Glomerular endothelial cell (primary cell): ENCODE measurements around the gene LEP. TPM values are rescaled to one million over a fixed set of nuclear protein-coding genes. Genes with fewer than 3 reads are reported as not detected.
"Not testable (repeated sequence)": the region's sequence is repeated elsewhere in the genome, so short reads cannot be mapped to it uniquely, and the experiment has no call there.

ENCODE experiments used
- DNase-seq: peaks from one replicate; pipeline ENCODE4 v3.0.0-alpha.2; 2011; ENCODE audit warnings: low read depth, low spot score; ENCODE audit errors: extremely low read depth
- total RNA-seq: library from RNA; depleted of rRNA; stranded (reverse); fragments of >200 nt; gene quantifications from 2 replicates; pipeline ENCODE4 v1.2.3, GENCODE V29; 2015

LEP gene
- total RNA-seq, 1 donor from 2014 or later: not detected

DNA sequence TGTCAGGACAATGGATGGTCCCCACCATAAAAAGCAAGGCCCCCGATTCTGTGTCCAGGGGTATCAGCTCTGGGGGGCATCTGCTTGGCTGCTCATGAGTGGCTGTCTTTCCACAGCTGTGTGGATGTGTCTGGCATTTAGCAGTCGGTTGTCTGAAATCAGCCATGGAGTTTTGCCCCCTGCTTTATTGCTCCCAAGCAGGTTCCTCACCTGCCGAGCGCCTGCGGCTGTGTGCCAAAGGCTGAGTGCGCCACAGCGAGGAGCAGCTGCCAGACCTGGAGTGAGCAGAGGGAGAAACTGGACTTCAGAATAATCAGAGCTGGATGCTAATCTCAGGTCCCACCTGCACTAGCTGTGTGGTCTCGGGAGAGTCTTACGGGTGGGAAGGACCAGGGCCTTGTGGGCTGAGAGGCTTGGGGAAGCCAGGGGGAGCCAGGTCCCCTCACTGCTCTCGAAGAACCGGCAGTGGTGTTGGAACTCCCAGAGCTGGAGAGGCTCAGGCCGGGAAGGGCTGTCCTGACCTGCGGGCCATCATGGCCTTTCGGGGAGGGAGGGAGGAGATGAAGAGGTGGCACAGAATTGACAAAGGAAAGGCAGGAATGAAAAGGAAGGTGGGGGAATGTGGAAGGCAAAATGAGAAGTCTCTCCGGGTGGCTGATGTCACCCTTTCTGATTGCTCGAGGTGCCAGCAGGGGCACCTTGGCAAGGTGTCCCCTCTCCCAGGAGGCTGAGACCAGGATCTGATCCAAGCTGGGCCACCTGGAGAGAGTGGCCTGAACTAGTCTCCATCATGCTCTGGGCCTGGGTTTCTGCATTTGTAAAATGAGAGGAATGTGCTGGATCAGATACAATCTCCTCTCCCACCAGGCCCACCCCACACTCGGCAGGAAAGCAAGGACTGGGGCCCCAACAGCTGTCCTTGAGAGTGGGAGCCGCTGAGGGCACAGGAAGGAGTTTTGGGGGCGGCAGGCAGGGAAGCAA is 30.2 kb upstream of the LEP start:
- no peak for DNase-seq

DNA sequence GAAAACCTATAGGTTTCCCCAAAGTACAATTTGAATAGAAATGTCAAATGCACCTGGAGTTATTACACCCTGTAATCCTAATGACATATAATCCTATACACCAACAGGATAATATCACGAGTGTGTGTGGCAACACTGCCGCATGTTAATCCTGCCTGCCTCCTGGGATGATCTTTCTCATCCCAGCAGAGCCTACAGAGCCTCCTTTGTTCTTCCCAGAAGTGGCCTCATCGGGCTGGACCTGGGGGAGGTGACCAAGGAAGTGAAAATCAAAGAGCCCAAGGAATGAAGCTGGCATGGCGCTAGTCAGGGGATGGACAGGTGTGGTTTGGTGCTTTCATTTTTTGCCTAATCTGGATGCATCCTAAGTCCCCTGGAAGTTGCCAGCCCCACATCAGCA is 29.5 kb upstream of the LEP start:
- DNase-seq: no peak

DNA sequence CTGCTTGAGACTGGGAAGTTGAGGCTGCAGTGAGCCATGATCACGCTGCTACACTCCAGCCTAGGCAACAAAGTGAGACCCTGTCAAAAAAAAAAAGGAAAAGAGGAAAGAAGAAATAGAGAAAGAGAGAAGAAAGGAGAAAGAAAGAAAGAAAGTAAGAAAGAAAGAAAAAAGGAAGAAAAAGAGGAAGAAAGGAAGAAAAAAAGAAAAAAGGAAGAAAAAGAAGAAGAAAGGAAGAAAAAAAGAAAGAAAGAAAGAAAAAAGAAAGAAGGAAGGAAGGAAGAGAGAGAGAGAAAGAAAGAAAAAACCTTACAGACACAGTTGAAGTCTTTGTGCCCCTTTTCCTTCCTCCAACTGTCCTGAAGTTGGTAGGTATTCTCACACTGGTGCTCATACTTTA is 26.6 kb upstream of the LEP start:
- DNase-seq: no peak

DNA sequence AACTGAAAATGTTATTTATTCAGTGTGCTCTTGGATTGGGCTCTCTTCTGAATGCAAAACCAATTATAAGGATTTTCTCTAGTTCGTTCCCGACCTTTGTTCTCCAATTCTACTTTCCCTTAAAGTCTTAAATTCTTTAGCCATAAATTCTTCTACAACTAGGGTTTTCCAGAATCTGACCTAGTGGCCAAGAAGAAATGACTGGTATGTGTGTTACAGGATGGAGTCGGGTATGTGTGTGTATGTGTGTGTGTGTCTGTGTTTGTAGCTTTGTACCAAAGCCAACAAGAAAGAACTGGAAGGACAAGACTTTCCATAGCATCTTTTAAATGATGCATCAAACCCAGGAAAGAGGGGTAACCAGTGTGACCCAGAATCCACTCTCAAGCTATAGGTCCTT is 25.8 kb upstream of the LEP start:
- DNase-seq: no peak

DNA sequence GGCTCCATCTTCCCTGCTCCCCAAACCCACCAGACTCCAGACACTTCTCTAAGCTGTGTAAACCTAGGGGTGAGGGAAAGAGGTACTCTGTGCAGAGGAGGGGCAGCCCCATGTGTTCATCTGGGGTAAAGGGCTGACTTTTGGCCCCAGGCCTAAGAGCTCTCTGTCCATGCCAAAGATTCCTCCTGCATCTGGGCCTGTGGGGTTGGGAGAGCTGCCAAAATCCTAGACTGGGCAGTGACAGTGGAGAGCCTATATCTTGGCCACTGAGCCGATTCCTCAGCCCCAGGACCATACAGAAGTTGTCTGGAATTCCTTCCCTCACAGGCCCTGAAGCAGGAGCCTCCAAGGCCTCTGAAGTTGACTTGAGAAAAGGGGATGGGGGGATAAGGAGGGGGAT is 25.3 kb upstream of the LEP start:
- no peak for DNase-seq

DNA sequence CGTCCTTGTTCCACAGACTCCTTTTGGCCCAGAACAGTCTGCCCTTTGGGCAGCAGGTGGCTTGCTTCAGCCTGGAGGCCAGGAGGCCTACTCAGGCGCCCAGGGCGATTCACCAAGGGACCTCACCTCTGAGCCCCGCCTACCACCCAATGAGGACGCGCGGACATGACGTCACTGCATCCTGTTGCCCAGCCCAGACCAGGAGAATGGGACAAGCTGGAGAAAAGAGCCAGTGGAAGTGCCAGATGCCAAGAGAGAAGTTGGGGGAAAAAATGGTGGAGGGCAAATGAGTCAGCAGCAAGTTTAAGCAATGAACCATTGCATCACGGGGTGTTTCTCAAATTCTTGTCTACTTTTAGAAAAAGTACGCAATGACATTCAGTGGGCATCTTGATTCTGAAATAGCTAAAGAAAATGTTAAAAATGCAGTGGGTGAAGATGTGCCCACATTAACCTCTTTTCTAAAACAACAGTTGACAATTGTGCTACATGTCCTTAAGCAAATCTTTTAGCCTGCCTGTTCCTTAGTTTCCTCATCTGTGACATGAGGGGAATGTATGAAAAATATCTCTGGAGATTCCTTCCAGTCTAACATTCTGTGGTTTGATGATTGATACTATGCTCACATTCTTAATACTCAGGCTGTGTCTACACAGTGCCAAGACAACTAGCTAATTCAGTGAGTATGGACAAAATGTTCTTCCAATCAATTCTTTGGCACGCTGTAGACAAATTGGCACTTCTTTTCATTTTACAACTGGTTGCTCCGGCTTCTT is 23.9 kb upstream of the LEP start:
- no peak for DNase-seq

DNA sequence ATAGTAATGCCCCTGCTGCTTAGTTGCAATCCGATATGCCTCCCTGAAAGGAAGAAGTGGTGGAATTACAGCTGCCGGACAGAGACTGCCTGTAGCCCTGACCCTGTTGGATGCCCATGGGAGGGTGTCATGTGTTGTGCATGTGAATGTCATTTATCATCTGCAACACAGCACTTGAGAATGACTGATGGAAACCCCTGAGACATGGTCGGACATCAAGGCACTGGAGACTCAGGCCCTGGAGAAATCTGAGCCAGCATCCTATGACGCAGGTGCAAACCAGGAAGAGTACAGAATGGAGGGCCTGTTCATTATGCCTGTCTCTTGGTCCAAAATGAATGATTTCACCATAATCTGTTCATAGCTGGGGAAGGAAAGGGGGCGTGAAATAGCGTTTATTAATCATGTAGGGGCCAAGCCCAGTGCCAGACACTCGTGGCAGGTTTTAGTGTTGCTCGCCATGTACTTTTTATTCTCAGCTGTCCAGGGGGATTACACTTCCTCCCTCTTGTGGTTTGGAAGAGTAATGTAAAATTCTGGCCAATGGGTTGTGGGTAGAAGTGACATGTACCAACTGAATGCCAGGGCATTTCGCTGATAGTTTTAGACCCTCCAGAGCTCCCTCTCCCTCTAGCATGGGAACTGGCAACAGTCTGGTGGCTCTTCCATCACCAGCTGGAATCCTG is 23.0 kb upstream of the LEP start:
- DNase-seq: no peak

DNA sequence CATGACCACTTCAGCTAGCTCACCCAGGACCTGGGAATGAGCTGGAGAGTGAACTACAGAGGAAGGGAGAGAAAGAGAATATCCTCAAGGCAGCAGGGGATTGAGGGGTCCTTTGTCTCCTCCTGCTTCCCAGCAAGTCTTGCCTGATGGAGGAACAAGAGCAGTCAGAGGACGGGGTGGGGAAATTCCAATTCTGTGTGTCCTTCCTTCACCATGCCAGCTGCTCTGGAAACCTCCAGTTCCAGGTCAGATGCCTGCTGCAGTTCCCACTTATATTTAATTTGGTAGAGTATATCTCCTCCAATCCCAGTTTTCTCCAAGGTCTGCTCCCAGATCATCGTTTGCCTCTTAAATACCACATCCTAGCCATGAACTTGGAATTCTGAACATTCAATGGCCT is 21.4 kb upstream of the LEP start:
- DNase-seq: no peak

DNA sequence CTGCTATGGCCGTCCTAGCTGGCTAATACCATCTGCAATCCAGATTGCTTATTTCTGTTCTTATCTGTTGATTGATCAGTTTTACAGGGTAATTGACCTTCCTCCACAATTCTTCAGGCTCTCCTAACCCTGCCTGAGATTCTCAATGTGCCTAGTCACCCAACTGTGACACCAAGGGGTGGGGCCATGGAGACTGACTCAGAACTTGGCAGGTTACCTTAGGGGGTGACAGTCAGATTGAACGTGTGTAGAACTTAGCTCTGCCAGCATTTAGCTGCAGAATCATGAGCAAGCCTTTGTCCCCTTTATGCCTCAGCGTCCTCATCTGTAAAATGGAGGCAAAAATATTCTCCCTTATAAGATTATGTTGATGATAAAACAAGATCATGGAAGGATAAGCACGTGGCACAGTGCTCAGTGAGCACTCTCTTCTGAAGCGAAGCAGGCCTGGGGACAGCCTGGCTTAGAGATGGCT is 19.1 kb upstream of the LEP start:
- DNase-seq: no peak

DNA sequence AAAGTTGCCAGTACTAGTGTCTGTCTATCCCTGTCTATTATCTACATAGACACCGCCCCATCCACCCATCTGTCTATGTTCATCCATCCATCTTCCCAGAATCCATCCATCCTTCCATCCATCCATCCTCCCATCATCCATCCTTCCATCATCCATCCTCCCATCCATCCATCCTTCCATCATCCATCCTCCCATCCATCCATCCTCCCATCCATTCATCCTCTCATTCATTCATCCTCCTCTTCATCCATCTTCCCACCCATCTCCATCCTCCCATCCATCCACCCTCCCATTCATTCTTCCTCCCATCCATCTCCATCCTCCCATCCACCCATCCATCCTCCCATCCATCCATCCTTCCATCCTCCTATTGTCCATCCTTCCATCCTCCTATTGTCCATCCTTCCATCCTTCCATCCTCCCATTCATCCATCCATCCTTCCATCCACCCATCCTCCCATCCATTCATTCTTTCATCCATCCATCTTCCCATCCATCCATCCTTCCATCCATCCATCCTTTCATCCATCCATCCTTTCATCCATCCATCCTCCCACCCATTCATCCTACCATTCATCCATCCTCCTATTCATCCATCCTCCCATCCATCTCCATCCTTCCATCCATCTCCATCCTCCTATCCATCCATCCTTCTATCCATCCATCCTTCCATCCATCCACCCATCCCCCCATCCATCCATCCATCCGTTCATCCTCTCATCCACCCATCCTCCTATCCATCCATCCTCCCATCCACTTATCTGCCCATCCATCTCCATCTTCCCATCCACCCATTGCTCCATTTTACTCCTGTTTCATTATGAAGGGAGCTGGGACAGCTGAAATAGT is 14.7 kb upstream of the LEP start:
- no peak for DNase-seq

DNA sequence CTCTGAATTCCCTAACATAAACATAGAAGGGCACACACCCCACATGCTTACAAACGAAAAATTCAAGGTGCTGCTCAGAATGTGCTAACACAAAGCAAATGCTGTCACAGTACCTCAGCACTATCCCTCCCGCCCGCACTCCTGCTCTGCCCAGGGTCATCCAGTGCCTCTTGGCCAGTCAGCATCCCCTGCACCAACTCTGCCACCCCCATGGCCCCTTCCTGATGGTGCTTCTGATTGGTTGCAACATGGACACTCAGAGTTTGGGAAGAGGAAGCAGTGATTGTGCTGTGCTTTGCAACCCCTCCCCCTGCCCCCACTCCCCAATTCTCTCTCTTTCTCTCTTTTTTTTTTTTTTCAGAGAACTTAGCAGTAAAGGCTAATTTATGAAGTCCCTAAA is 13.8 kb upstream of the LEP start:
- DNase-seq: no peak

DNA sequence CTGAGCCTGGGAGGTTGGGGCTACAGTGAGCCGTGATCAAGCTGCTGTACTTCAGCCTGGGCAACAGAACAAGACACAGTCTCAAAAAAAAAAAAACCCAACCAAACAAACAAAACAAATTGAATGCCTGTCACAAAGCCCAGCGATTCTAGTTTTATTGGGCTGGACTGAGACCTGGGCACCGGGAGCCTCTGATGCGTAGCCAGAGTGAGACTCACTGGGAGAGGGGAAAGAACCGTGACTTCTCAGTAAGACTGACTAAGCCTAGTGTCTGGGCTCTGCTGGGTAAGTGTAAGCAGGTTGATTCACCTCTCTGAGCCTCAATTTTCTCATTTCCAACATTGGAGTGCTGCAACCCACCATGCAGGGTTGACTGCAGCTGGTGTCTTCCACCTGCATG is 10.1 kb upstream of the LEP start:
- DNase-seq: no peak

DNA sequence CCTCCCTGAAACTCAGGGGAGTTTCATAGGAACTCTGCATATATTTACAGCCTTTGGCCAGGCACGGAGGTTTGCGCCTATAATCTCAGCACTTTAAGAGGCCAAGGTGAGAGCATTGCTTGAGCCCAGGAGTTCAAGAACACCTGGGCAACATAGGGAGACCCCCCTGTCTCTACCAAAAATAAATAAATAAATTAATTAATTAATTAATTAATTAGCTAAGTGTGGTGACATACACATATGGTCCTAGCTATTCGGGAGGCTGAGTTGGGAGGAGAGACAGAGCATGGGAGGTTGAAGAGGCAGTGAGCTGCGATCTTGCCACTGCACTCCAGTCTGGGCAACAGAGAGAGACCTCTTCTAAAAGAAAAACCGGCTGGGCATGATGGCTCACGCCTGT is 9.4 kb upstream of the LEP start:
- no peak for DNase-seq

DNA sequence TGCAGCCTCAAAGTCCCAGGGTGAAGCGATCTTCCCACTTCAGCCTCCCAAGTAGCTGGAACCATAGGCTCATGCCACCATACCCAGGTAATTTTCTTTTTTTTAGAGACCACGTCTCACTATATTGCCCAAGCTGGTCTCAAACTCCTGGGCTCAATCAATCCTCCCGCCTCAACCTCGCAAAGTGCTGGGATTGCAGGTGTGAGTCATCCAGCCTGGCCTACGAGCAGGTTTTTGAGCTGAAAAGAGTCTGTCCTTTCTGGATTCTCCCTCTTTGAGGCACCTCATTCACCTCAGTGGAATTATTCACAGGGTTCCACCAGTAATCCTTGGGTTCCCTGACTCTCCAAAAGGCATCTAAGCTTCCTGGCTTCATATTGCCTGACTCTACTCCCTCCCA is 7.6 kb upstream of the LEP start:
- no peak for DNase-seq

DNA sequence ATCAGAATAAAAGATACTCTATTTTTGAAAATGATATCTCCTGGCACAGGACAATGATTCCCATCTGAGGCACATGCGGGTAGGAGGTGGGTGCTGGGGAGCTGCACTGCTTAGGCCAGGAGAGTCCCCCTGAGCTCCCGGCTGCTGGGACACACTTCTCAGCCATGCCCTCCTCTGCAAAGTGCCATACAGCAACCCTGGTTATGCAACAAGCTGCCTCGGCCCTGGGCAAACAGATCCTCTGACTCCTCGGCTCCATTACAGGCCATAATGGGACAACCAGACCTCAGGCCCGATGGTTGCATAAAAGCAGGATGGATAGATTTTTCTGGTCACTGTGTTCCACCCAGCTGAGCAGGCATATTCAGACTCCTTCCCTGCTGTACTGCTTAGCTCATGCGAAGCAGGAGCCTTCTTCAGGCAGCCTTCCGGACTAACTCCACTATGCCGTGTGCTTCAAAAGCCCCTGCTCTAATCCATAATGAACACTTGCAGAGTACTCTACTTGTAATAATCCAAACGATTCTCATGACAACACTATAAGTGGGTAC is 6.5 kb upstream of the LEP start:
- DNase-seq: no peak

DNA sequence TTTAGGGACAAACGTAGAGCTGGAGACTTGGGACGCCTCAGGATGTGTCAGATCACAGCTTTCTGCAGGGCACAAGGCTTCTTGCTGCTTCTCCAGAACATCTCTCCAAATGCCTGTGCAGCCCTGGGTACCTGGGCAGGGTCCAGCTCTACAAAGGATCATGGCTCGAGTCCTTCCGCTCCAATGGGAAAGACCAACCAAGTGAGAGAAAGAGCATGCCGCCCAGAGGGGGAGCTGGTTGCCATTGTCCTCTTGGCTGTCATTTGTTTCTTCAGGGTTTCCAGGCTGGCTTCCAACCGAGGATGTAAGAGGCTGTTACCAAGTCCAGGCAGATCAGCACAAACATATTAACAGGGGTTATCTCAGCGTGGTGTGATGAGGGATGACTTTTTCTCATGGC is 5.6 kb upstream of the LEP start:
- no peak for DNase-seq

DNA sequence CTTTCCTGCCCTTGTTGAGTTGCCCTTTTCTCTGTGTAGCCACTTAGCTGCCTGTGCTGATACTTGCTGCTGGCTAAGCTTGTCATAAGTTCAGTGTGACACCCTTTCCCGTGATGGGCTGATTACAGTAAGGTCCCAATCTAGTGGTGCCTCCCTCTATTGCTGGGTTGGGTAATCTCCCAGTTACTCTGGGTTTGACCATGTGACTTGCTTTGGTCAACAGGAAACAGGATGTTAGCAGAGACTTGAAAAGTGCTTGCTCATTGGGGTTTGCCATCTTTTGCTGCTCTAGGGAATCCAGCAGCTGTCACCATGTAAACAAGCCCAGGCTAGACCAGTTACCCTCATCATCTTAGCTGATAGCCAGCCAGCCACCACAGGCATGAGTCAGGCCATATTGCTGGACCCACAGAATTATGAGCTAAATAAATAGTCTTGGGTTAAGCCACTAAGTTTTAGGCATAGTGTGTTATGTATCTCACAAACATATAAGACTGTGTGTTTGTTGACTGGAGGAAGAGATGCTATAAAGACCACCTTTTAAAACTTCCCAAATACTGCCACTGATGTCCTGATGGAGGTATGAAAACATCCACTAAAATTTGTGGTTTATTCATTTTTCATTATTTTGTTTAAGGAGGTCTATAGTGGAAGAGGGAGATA is 4.0 kb upstream of the LEP start:
- DNase-seq: no peak

DNA sequence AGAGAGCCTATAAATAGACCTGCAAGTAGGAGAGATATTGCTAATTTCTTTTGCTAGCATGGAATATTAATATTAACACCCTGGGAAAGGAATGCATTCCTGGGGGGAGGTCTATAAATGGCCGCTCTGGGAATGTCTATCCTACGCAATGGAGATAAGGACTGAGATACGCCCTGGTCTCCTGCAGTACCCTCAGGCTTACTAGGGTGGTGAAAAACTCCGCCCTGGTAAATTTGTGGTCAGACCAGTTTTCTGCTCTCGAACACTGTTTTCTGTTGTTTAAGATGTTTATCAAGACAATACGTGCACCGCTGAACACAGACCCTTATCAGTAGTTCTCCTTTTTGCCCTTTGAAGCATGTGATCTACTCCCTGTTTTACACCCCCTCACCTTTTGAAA is 1.9 kb upstream of the LEP start:
- DNase-seq: not testable (repeated sequence)

DNA sequence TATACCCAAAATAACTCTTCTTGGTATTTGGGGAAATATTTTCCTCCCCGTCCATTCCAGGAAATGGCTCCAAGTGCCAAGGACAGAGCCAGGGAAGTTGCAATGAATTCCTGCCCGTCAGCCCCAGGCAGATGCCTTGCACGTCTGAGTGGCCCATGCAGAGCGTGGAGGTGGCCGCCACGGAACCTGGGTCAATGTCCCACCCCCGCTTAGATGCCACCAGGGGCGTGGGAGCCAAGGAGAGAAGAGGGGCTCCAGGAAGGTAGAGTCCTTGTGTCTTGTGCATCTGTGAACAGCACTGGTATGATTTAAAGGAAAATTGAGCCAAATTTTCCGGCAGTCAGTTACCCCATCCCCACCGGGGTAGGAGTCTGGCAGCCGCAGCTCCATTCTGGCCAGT is 1.6 kb downstream of the LEP start:
- DNase-seq: no peak

DNA sequence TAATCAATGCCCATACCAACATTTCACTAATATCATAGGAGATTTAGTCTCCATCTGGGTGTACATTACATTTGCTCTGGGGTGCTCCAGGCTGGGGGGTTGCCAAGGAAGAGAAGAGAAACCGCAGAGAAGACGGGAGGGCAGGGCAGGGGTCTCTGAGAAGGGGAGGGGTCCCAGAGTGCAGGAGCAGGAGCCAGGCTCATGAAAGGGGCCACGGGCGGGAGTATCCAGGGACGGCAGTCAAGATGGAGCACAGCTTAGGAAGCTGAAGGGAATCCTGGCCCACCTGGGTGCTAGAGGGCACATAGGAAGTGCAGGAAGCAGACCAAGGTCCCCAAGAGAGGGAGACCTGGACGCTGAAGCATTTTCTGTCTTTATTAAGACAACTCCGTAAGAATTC is 2.2 kb downstream of the LEP start:
- no peak for DNase-seq
